ENCODE results near the gene TMEM43.
A peak's percentile ranks its signal among the peaks of the same experiment; 100 is the strongest.

Gene TMEM43

GRCh38 chr3:14139771-14140170 is 14.9 kb downstream of the TMEM43 start:
- no peaks in the 10 kb centered on the region for H3K27me3 ChIP-seq (ENCODE audit: low read depth, low read length)
- no peaks in the 10 kb centered on the region for H3K9me3 ChIP-seq (ENCODE audit: control insufficient read depth in 1 of 2, low read length in 2 of 2)
- H3K4me3 ChIP-seq (ENCODE audit: low read depth in 1 of 2, low read length in 2 of 2) = no peak overlapping the region
- H3K36me3 ChIP-seq (ENCODE audit: control insufficient read depth in 1 of 2, insufficient read depth in 2 of 2, low read length in 2 of 2) = peaks cover 42 to 79% of the 10 kb centered on the region in 2 donors
- peaks cover 8 to 32% of the 10 kb centered on the region in 2 donors for H3K4me1 ChIP-seq (ENCODE audit: control insufficient read depth in 1 of 2, insufficient read depth in 2 of 2, low read length in 2 of 2)
- no peak overlapping the region for H3K27ac ChIP-seq (ENCODE audit: low read length)

GRCh38 chr3:14140668-14141067 is 15.8 kb downstream of the TMEM43 start:
- Histone ChIP-seq H3K9me3 (ENCODE audit: control insufficient read depth in 1 of 2, low read length in 2 of 2) (no peaks in the 10 kb centered on the region), H3K4me3 (ENCODE audit: low read depth in 1 of 2, low read length in 2 of 2) (no peak overlapping the region), H3K27me3 (ENCODE audit: low read depth, low read length) (no peaks in the 10 kb centered on the region), H3K27ac (ENCODE audit: low read length) (no peak overlapping the region), H3K36me3 (ENCODE audit: control insufficient read depth in 1 of 2, insufficient read depth in 2 of 2, low read length in 2 of 2) (peaks cover 38 to 77% of the 10 kb centered on the region in 2 donors), H3K4me1 (ENCODE audit: control insufficient read depth in 1 of 2, insufficient read depth in 2 of 2, low read length in 2 of 2) (peaks cover 17 to 41% of the 10 kb centered on the region in 2 donors)

- no peaks in the 10 kb centered on the region for H3K27me3 ChIP-seq (ENCODE audit: low read depth, low read length)
- peaks cover 19 to 46% of the 10 kb centered on the region in 2 donors for H3K4me1 ChIP-seq (ENCODE audit: control insufficient read depth in 1 of 2, insufficient read depth in 2 of 2, low read length in 2 of 2)
- no peak overlapping the region for H3K4me3 ChIP-seq (ENCODE audit: low read depth in 1 of 2, low read length in 2 of 2)
- H3K9me3 ChIP-seq (ENCODE audit: control insufficient read depth in 1 of 2, low read length in 2 of 2) = no peaks in the 10 kb centered on the region
- H3K36me3 ChIP-seq (ENCODE audit: control insufficient read depth in 1 of 2, insufficient read depth in 2 of 2, low read length in 2 of 2) = peaks cover 39 to 77% of the 10 kb centered on the region in 2 donors
- no peak overlapping the region for H3K27ac ChIP-seq (ENCODE audit: low read length)
Measured at GRCh38 chr3:14141144-14141543, 16.3 kb downstream of the TMEM43 start.

- Histone ChIP-seq H3K36me3 (ENCODE audit: control insufficient read depth in 1 of 2, insufficient read depth in 2 of 2, low read length in 2 of 2) (peaks cover 40 to 75% of the 10 kb centered on the region in 2 donors), H3K4me1 (ENCODE audit: control insufficient read depth in 1 of 2, insufficient read depth in 2 of 2, low read length in 2 of 2) (peaks cover 19 to 51% of the 10 kb centered on the region in 2 donors), H3K4me3 (ENCODE audit: low read depth in 1 of 2, low read length in 2 of 2) (no peak overlapping the region), H3K27me3 (ENCODE audit: low read depth, low read length) (no peaks in the 10 kb centered on the region), H3K27ac (ENCODE audit: low read length) (peak overlapping the region; percentile 53), H3K9me3 (ENCODE audit: control insufficient read depth in 1 of 2, low read length in 2 of 2) (no peaks in the 10 kb centered on the region)
Measured at GRCh38 chr3:14141602-14142341, 16.9 kb downstream of the TMEM43 start.

- Histone ChIP-seq H3K4me1 (ENCODE audit: control insufficient read depth in 1 of 2, insufficient read depth in 2 of 2, low read length in 2 of 2) (peaks cover 19 to 49% of the 10 kb centered on the region in 2 donors), H3K27me3 (ENCODE audit: low read depth, low read length) (no peaks in the 10 kb centered on the region), H3K27ac (ENCODE audit: low read length) (peak overlapping the region; percentile 53), H3K4me3 (ENCODE audit: low read depth in 1 of 2, low read length in 2 of 2) (no peak overlapping the region), H3K36me3 (ENCODE audit: control insufficient read depth in 1 of 2, insufficient read depth in 2 of 2, low read length in 2 of 2) (peaks cover 41 to 70% of the 10 kb centered on the region in 2 donors), H3K9me3 (ENCODE audit: control insufficient read depth in 1 of 2, low read length in 2 of 2) (no peaks in the 10 kb centered on the region)
Measured at GRCh38 chr3:14142567-14143270, 17.9 kb downstream of the TMEM43 start.

- Histone ChIP-seq H3K9me3 (ENCODE audit: control insufficient read depth in 1 of 2, low read length in 2 of 2) (no peaks in the 10 kb centered on the region), H3K27me3 (ENCODE audit: low read depth, low read length) (no peaks in the 10 kb centered on the region), H3K4me3 (ENCODE audit: low read depth in 1 of 2, low read length in 2 of 2) (peak overlapping the region; percentile 9 to 50), H3K36me3 (ENCODE audit: control insufficient read depth in 1 of 2, insufficient read depth in 2 of 2, low read length in 2 of 2) (peaks cover 47 to 72% of the 10 kb centered on the region in 2 donors), H3K27ac (ENCODE audit: low read length) (peak overlapping the region; percentile 95), H3K4me1 (ENCODE audit: control insufficient read depth in 1 of 2, insufficient read depth in 2 of 2, low read length in 2 of 2) (peaks cover 19 to 49% of the 10 kb centered on the region in 2 donors)
Measured at GRCh38 chr3:14143271-14144225, 18.7 kb downstream of the TMEM43 start.

GRCh38 chr3:14144423-14145075 is 19.7 kb downstream of the TMEM43 start:
- Histone ChIP-seq H3K36me3 (ENCODE audit: control insufficient read depth in 1 of 2, insufficient read depth in 2 of 2, low read length in 2 of 2) (peaks cover 43 to 63% of the 10 kb centered on the region in 2 donors), H3K4me3 (ENCODE audit: low read depth in 1 of 2, low read length in 2 of 2) (peak overlapping the region; percentile 9 to 50)

GRCh38 chr3:14145236-14145635 is 20.4 kb downstream of the TMEM43 start:
- peaks cover 19 to 47% of the 10 kb centered on the region in 2 donors for H3K4me1 ChIP-seq (ENCODE audit: control insufficient read depth in 1 of 2, insufficient read depth in 2 of 2, low read length in 2 of 2)
- H3K27ac ChIP-seq (ENCODE audit: low read length) = peak overlapping the region; percentile 95
- no peaks in the 10 kb centered on the region for H3K9me3 ChIP-seq (ENCODE audit: control insufficient read depth in 1 of 2, low read length in 2 of 2)
- H3K4me3 ChIP-seq (ENCODE audit: low read depth in 1 of 2, low read length in 2 of 2) = peak overlapping the region in 1 of 2 donors; percentile 46
- H3K36me3 ChIP-seq (ENCODE audit: control insufficient read depth in 1 of 2, insufficient read depth in 2 of 2, low read length in 2 of 2) = peaks cover 42 to 62% of the 10 kb centered on the region in 2 donors
- H3K27me3 ChIP-seq (ENCODE audit: low read depth, low read length) = no peaks in the 10 kb centered on the region

More at GRCh38 chr3:14144423-14145075, 19.7 kb downstream of the TMEM43 start:
- Histone ChIP-seq H3K27ac (ENCODE audit: low read length) (peak overlapping the region; percentile 95), H3K4me1 (ENCODE audit: control insufficient read depth in 1 of 2, insufficient read depth in 2 of 2, low read length in 2 of 2) (peaks cover 19 to 49% of the 10 kb centered on the region in 2 donors), H3K27me3 (ENCODE audit: low read depth, low read length) (no peaks in the 10 kb centered on the region), H3K9me3 (ENCODE audit: control insufficient read depth in 1 of 2, low read length in 2 of 2) (no peaks in the 10 kb centered on the region)

- H3K4me1 ChIP-seq (ENCODE audit: control insufficient read depth in 1 of 2, insufficient read depth in 2 of 2, low read length in 2 of 2) = peaks cover 19 to 41% of the 10 kb centered on the region in 2 donors
- peaks cover 42 to 60% of the 10 kb centered on the region in 2 donors for H3K36me3 ChIP-seq (ENCODE audit: control insufficient read depth in 1 of 2, insufficient read depth in 2 of 2, low read length in 2 of 2)
- H3K27ac ChIP-seq (ENCODE audit: low read length) = peak overlapping the region; percentile 95
Measured at GRCh38 chr3:14145670-14146380, 21.0 kb downstream of the TMEM43 start.

More at GRCh38 chr3:14145670-14146380, 21.0 kb downstream of the TMEM43 start:
- no peak overlapping the region for H3K4me3 ChIP-seq (ENCODE audit: low read depth in 1 of 2, low read length in 2 of 2)
- no peaks in the 10 kb centered on the region for H3K9me3 ChIP-seq (ENCODE audit: control insufficient read depth in 1 of 2, low read length in 2 of 2)
- H3K27me3 ChIP-seq (ENCODE audit: low read depth, low read length) = no peaks in the 10 kb centered on the region
